HEK293 (cell line): ENCODE data around the gene TST.
"Not testable (repeated sequence)": the region's sequence is repeated elsewhere in the genome, so short reads cannot be mapped to it uniquely, and the experiment has no call there.

Experiments used
- CTCF ChIA-PET: fragments of 350-600 bp; formaldehyde crosslinking; extraction: SDS; loops from one replicate; lab custom pipeline; 2021; ENCODE audit warnings: antibody characterized with exemption; lab: Yijun Ruan, JAX
- POLR2A ChIA-PET: fragments of 300-600 bp; formaldehyde crosslinking; extraction: SDS; loops from one replicate; lab custom pipeline; 2020; ENCODE audit warnings: antibody characterized with exemption, inconsistent platforms; lab: Yijun Ruan, JAX
- H3K27ac ChIP-seq: fragments of 200-500 bp; sonication (Bioruptor generic); 2 replicates; pipeline ENCODE4 v1.5.1; 2014; ENCODE audit warnings: low read depth, low read length, control low read depth, inconsistent platforms; ENCODE audit errors: extremely low read depth
- H3K36me3 ChIP-seq, 2 experiments: fragments of 200-500 bp in 1 of 2; sonication (Bioruptor generic) in 1 of 2; 1 replicate in 1 of 2; 2 replicates in 1 of 2; pipeline ENCODE4 v1.5.1; 2014 to 2017; ENCODE audit warnings: inconsistent platforms in 2 of 2, low read length in 2 of 2; ENCODE audit not compliant: control insufficient read depth in 2 of 2, insufficient read depth in 1 of 2
- H3K4me1 ChIP-seq: fragments of 200-500 bp; sonication (Bioruptor generic); 2 replicates; pipeline ENCODE4 v1.5.1; 2014; ENCODE audit warnings: mild to moderate bottlenecking, low read length, inconsistent platforms; ENCODE audit not compliant: control insufficient read depth, insufficient read depth
- H3K4me3 ChIP-seq: 2 replicates; pipeline ENCODE4 v1.5.1; 2011; ENCODE audit warnings: low read depth, mild to moderate bottlenecking, control low read depth, low read length, moderate library complexity
- H3K9me3 ChIP-seq: fragments of 200-500 bp; sonication (Bioruptor generic); 2 replicates; pipeline ENCODE4 v1.5.1; 2014; ENCODE audit warnings: low read depth, low read length, inconsistent platforms; ENCODE audit not compliant: control insufficient read depth, insufficient read depth
- BCL11A ChIP-seq: fragments of 450-650 bp; formaldehyde crosslinking; IDR thresholded peaks from 2 replicates; pipeline ENCODE4 v1.5.1; 2016; ENCODE audit warnings: low read depth, missing biosample characterization, missing genetic modification characterization
- KLF1 ChIP-seq: fragments of 450-650 bp; formaldehyde crosslinking; IDR thresholded peaks from 2 replicates; pipeline ENCODE4 v1.5.1; 2016; ENCODE audit warnings: missing biosample characterization, missing genetic modification characterization
- OSR2 ChIP-seq: fragments of 450-650 bp; formaldehyde crosslinking; IDR thresholded peaks from 2 replicates; pipeline ENCODE4 v1.5.1; 2016; ENCODE audit warnings: missing biosample characterization, missing genetic modification characterization
- RBAK ChIP-seq: fragments of 450-650 bp; formaldehyde crosslinking; IDR thresholded peaks from 2 replicates; pipeline ENCODE4 v1.5.1; 2016; ENCODE audit warnings: missing biosample characterization, missing genetic modification characterization
- SCRT1 ChIP-seq: fragments of 450-650 bp; formaldehyde crosslinking; IDR thresholded peaks from 2 replicates; pipeline ENCODE4 v1.5.1; 2016; ENCODE audit warnings: missing biosample characterization, missing genetic modification characterization, borderline replicate concordance
- SP2 ChIP-seq: fragments of 450-650 bp; formaldehyde crosslinking; IDR thresholded peaks from 2 replicates; pipeline ENCODE4 v1.5.1; 2016; ENCODE audit warnings: missing biosample characterization, missing genetic modification characterization
- ZBTB6 ChIP-seq: fragments of 450-650 bp; formaldehyde crosslinking; IDR thresholded peaks from 2 replicates; pipeline ENCODE4 v1.5.1; 2017; ENCODE audit warnings: missing biosample characterization, missing genetic modification characterization
- ZFHX2 ChIP-seq: fragments of 450-650 bp; formaldehyde crosslinking; conservative IDR thresholded peaks from 2 replicates; pipeline ENCODE4 v1.5.1; 2016; ENCODE audit warnings: missing biosample characterization, missing genetic modification characterization
- ZFP3 ChIP-seq: fragments of 450-650 bp; formaldehyde crosslinking; IDR thresholded peaks from 2 replicates; pipeline ENCODE4 v1.5.1; 2016; ENCODE audit warnings: low read depth, missing biosample characterization, missing genetic modification characterization
- ZFP37 ChIP-seq: fragments of 450-650 bp; formaldehyde crosslinking; IDR thresholded peaks from 2 replicates; pipeline ENCODE4 v1.5.1; 2016; ENCODE audit warnings: missing biosample characterization, missing genetic modification characterization
- ZNF133 ChIP-seq: fragments of 450-650 bp; formaldehyde crosslinking; IDR thresholded peaks from 2 replicates; pipeline ENCODE4 v1.5.1; 2016; ENCODE audit warnings: missing biosample characterization, missing genetic modification characterization
- ZNF146 ChIP-seq: fragments of 450-650 bp; formaldehyde crosslinking; IDR thresholded peaks from 2 replicates; pipeline ENCODE4 v1.5.1; 2016; ENCODE audit warnings: missing biosample characterization, missing genetic modification characterization
- ZNF184 ChIP-seq: fragments of 450-650 bp; IDR thresholded peaks from 2 replicates; pipeline ENCODE4 v1.5.1; 2018; ENCODE audit warnings: missing biosample characterization, mild to moderate bottlenecking, missing genetic modification characterization
- ZNF19 ChIP-seq: fragments of 450-650 bp; formaldehyde crosslinking; IDR thresholded peaks from 2 replicates; pipeline ENCODE4; 2016; ENCODE audit warnings: missing biosample characterization, missing genetic modification characterization, low read depth
- ZNF223 ChIP-seq: fragments of 450-650 bp; formaldehyde crosslinking; IDR thresholded peaks from 2 replicates; pipeline ENCODE4 v1.5.1; 2016; ENCODE audit warnings: missing biosample characterization, missing genetic modification characterization
- ZNF24 ChIP-seq: fragments of 450-650 bp; formaldehyde crosslinking; IDR thresholded peaks from 2 replicates; pipeline ENCODE4 v1.5.1; 2016; ENCODE audit warnings: missing biosample characterization, missing genetic modification characterization
- ZNF354C ChIP-seq: fragments of 450-650 bp; formaldehyde crosslinking; IDR thresholded peaks from 2 replicates; pipeline ENCODE4 v1.5.1; 2016; ENCODE audit warnings: missing biosample characterization, missing genetic modification characterization, low read depth, borderline replicate concordance
- ZNF366 ChIP-seq: fragments of 450-650 bp; formaldehyde crosslinking; conservative IDR thresholded peaks from 2 replicates; pipeline ENCODE4 v1.5.1; 2016; ENCODE audit warnings: missing biosample characterization, missing genetic modification characterization
- ZNF473 ChIP-seq: fragments of 450-650 bp; formaldehyde crosslinking; IDR thresholded peaks from 2 replicates; pipeline ENCODE4 v1.5.1; 2017; ENCODE audit warnings: missing biosample characterization, missing genetic modification characterization
- ZNF521 ChIP-seq: fragments of 450-650 bp; formaldehyde crosslinking; IDR thresholded peaks from 2 replicates; pipeline ENCODE4 v1.5.1; 2017; ENCODE audit warnings: missing biosample characterization, mild to moderate bottlenecking, missing genetic modification characterization
- ZNF530 ChIP-seq: fragments of 450-650 bp; formaldehyde crosslinking; IDR thresholded peaks from 2 replicates; pipeline ENCODE4 v1.5.1; 2016; ENCODE audit warnings: low read depth, missing biosample characterization, missing genetic modification characterization
- ZNF596 ChIP-seq: fragments of 450-650 bp; IDR thresholded peaks from 2 replicates; pipeline ENCODE4 v1.5.0; 2018; ENCODE audit warnings: missing biosample characterization, mild to moderate bottlenecking, missing genetic modification characterization, moderate library complexity
- ZNF623 ChIP-seq: fragments of 450-650 bp; formaldehyde crosslinking; IDR thresholded peaks from 2 replicates; pipeline ENCODE4 v1.5.1; 2016; ENCODE audit warnings: missing biosample characterization, missing genetic modification characterization
- ZNF658 ChIP-seq: fragments of 450-650 bp; formaldehyde crosslinking; IDR thresholded peaks from 2 replicates; pipeline ENCODE4; 2016; ENCODE audit warnings: missing biosample characterization, missing genetic modification characterization
- ZNF768 ChIP-seq: fragments of 450-650 bp; formaldehyde crosslinking; IDR thresholded peaks from 2 replicates; pipeline ENCODE4 v1.5.1; 2018; ENCODE audit warnings: missing biosample characterization, mild to moderate bottlenecking, missing genetic modification characterization
- ZNF776 ChIP-seq: fragments of 450-650 bp; formaldehyde crosslinking; IDR thresholded peaks from 2 replicates; pipeline ENCODE4 v1.5.0; 2017; ENCODE audit warnings: missing biosample characterization, missing genetic modification characterization, borderline replicate concordance
- ZNF777 ChIP-seq: fragments of 450-650 bp; formaldehyde crosslinking; IDR thresholded peaks from 2 replicates; pipeline ENCODE4 v1.5.1; 2017; ENCODE audit warnings: missing biosample characterization, missing genetic modification characterization, borderline replicate concordance
- ZNF785 ChIP-seq: fragments of 450-650 bp; formaldehyde crosslinking; IDR thresholded peaks from 2 replicates; pipeline ENCODE4 v1.5.1; 2016; ENCODE audit warnings: missing biosample characterization, missing genetic modification characterization
- ZNF791 ChIP-seq: fragments of 450-650 bp; formaldehyde crosslinking; IDR thresholded peaks from 2 replicates; pipeline ENCODE4 v1.5.1; 2016; ENCODE audit warnings: missing biosample characterization, missing genetic modification characterization
- ZSCAN30 ChIP-seq: fragments of 450-650 bp; IDR thresholded peaks from 2 replicates; pipeline ENCODE4 v1.5.1; 2018; ENCODE audit warnings: missing biosample characterization, mild to moderate bottlenecking, missing genetic modification characterization, moderate library complexity
- TF ChIP-seq, protein P1 (sequence below): fragments of 450-650 bp; formaldehyde crosslinking; IDR thresholded peaks from 2 replicates; pipeline ENCODE4 v1.5.1; 2016; ENCODE audit warnings: missing biosample characterization, missing genetic modification characterization

TST gene

DNA sequence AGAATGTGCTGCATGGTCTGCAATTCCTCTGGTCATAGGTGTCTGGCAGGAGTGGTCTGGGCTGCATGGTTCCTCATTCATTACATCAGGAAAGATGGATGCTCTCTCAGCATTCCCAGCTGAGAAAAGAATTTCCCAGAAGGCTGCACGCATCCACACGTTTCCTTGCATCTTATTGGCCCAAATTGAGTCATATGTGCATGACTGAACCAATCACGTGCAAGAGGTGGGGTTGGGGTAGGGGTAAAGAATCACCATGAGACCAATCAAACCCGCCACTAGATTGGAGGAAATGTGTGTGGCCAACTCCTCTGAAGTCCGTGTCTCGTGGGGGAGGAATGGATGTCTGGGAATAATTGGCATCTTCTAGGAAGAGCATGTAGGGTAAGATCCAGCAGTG, 28.8 kb downstream of the TST start:
- Histone ChIP-seq H3K27ac (no peak overlapping the region), H3K36me3 (no peaks in the 10 kb centered on the region), H3K4me3 (no peak overlapping the region), H3K4me1 (no peaks in the 10 kb centered on the region), H3K9me3 (no peaks in the 10 kb centered on the region)
- TF ChIP-seq ZNF785 (tag by site-specific recombination) (no peak), RBAK (tag by site-specific recombination) (no peak), ZNF596 (tag by site-specific recombination) (no peak), SCRT1 (tag by site-specific recombination) (no peak), ZNF768 (tag by site-specific recombination) (no peak), ZNF133 (tag by site-specific recombination) (no peak), ZNF658 (tag by site-specific recombination) (no peak), ZNF146 (no peak), BCL11A (tag by site-specific recombination) (no peak), ZNF366 (tag by site-specific recombination) (no peak), ZNF776 (tag by site-specific recombination) (no peak), ZNF623 (tag by site-specific recombination) (no peak), KLF1 (tag by site-specific recombination) (no peak), ZFHX2 (tag by site-specific recombination) (no peak), ZNF530 (tag by site-specific recombination) (no peak), ZNF521 (tag by site-specific recombination) (no peak), ZNF184 (no peak)
- TF ChIP-seq, protein P1, sequence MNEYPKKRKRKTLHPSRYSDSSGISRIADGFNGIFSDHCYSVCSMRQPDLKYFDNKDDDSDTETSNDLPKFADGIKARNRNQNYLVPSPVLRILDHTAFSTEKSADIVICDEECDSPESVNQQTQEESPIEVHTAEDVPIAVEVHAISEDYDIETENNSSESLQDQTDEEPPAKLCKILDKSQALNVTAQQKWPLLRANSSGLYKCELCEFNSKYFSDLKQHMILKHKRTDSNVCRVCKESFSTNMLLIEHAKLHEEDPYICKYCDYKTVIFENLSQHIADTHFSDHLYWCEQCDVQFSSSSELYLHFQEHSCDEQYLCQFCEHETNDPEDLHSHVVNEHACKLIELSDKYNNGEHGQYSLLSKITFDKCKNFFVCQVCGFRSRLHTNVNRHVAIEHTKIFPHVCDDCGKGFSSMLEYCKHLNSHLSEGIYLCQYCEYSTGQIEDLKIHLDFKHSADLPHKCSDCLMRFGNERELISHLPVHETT (tag by site-specific recombination): no peak
- ChIA-PET POLR2A (no interaction called here), CTCF (interaction anchor here (1.3 kb wide), 1 partner anchor 41 kb away, joined by 3 read pairs; no protein-coding TSS in a partner anchor)

DNA sequence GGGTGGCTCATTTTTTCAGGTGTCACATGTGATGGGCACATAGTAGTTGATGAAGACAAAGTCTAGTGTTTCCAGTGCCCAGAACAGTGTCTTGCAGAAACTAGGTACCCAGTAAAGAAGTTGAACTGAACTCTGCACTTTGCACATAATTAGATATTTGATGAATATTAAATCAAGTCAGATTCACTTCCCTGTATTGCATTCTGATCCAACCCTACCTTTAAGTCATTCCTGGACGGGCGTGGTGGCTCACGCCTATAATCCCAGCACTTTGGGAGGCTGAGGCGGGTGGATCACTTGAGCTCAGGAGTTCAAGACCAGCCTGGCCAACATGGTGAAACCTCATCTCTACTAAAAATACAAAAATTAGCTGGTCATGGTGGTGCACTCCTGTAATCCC, 30.2 kb downstream of the TST start:
- H3K36me3 ChIP-seq, H3K9me3 ChIP-seq, H3K4me3 ChIP-seq, POLR2A ChIA-PET, H3K4me1 ChIP-seq, H3K27ac ChIP-seq: not testable (repeated sequence)
- CTCF ChIA-PET: interaction anchor here (0.6 to 1.5 kb wide), 6 partner anchors 12 to 284 kb away, joined by 3 to 4 read pairs (median 3); no protein-coding TSS in a partner anchor

DNA sequence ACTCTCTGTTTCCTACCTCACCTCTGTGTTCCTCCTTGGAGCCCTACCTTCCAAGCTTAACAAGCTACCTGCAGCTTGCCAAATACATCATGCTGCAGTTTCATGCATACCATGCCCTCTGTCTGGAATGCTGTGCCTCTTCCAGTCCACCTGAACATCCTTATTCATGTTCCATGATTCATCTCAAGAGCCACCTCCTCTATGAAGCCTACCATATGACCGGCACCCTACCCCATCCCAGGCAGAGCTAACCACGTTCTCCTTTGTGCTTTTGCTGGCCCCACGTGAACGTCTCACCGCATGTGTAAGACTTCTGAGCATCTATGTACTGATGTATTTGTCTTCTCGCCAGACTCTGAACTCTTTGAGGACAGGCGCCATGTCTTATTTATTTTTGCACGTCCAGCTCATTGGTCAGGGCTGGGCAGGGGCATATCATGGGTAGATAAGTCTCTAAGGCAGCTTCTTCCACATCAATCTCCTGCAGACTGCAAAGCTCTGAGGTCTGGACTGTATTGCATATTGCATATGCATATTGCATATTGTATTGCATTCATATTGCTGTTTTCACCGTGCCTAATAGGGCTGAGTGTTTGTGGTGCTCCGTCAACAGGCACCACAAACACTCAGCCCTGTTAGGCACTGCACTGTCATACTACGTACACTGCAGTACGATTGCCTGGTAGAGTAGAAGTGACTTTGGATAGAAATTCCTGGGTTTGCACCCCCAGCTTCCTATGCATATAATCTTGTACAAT, 31.0 kb downstream of the TST start:
- Histone ChIP-seq H3K9me3 (no peaks in the 10 kb centered on the region), H3K4me3 (no peak overlapping the region), H3K36me3 (no peaks in the 10 kb centered on the region), H3K4me1 (no peaks in the 10 kb centered on the region), H3K27ac (no peak overlapping the region)
- CTCF ChIA-PET: interaction anchor here (0.8 to 2.5 kb wide), 5 partner anchors 11 to 132 kb away, joined by 3 to 14 read pairs (median 4); no protein-coding TSS in a partner anchor
- POLR2A ChIA-PET: no interaction called here
- no peak for TF ChIP-seq ZNF791 (tag by site-specific recombination)
- no peak for TF ChIP-seq ZFP37 (tag by site-specific recombination)
- TF ChIP-seq ZNF24 (tag by site-specific recombination): no peak
- no peak for TF ChIP-seq ZNF473 (tag by site-specific recombination)
- TF ChIP-seq SP2 (tag by site-specific recombination): no peak
- TF ChIP-seq ZNF354C (tag by site-specific recombination): no peak
- TF ChIP-seq ZNF785 (tag by site-specific recombination): no peak
- TF ChIP-seq ZNF19: no peak
- TF ChIP-seq ZBTB6 (tag by site-specific recombination): no peak
- no peak for TF ChIP-seq ZSCAN30 (tag by site-specific recombination)
- no peak for TF ChIP-seq ZFP3 (tag by site-specific recombination)
- no peak for TF ChIP-seq OSR2 (tag by site-specific recombination)
- TF ChIP-seq ZNF777 (tag by site-specific recombination): no peak
- no peak for TF ChIP-seq KLF1 (tag by site-specific recombination)
- TF ChIP-seq ZNF223: no peak
